Muscle layer of duodenum (tissue), 2 donors: ENCODE results near the gene DKK3.

ENCODE experiments used
- H3K27ac ChIP-seq: one replicate; pipeline ENCODE4 v1.7.0; 2013; ENCODE audit warnings: mild to moderate bottlenecking, low read length
- H3K27me3 ChIP-seq: one replicate; pipeline ENCODE4 v1.7.0; 2013; ENCODE audit warnings: low read depth, mild to moderate bottlenecking, control low read depth, low read length
- H3K36me3 ChIP-seq, 2 donors: one replicate each; pipeline ENCODE4 v1.7.0; 2013; ENCODE audit warnings: low read length in 2 of 2, control low read depth in 1 of 2, mild to moderate bottlenecking in 1 of 2; ENCODE audit not compliant: insufficient read depth in 2 of 2, control insufficient read depth in 1 of 2
- H3K4me1 ChIP-seq, 2 donors: one replicate each; pipeline ENCODE4 v1.7.0; 2013; ENCODE audit warnings: low read length in 2 of 2, mild to moderate bottlenecking in 2 of 2, control low read depth in 1 of 2, moderate library complexity in 1 of 2; ENCODE audit not compliant: insufficient read depth in 2 of 2, control insufficient read depth in 1 of 2
- H3K4me3 ChIP-seq, 2 donors: one replicate each; pipeline ENCODE4 v1.7.0; 2013; ENCODE audit warnings: low read length in 2 of 2, low read depth in 1 of 2, mild to moderate bottlenecking in 1 of 2
- H3K9me3 ChIP-seq, 2 donors: one replicate each; pipeline ENCODE4 v1.7.0; 2013; ENCODE audit warnings: low read length in 2 of 2, control low read depth in 1 of 2, mild to moderate bottlenecking in 1 of 2; ENCODE audit not compliant: control insufficient read depth in 1 of 2
- donor health status: healthy.

DKK3 gene

GRCh38 chr11:11944444-11944843 is 64.0 kb downstream of the DKK3 start:
- H3K27ac ChIP-seq: no peak overlapping the region
- H3K4me3 ChIP-seq: no peak overlapping the region
- H3K27me3 ChIP-seq: no peaks in the 10 kb centered on the region
- peaks cover 27 to 53% of the 10 kb centered on the region in 2 donors for H3K36me3 ChIP-seq
- no peaks in the 10 kb centered on the region for H3K4me1 ChIP-seq
- H3K9me3 ChIP-seq: no peaks in the 10 kb centered on the region

GRCh38 chr11:11942668-11943067 is 65.8 kb downstream of the DKK3 start:
- no peaks in the 10 kb centered on the region for H3K4me1 ChIP-seq
- no peak overlapping the region for H3K27ac ChIP-seq
- no peak overlapping the region for H3K4me3 ChIP-seq
- H3K27me3 ChIP-seq: no peaks in the 10 kb centered on the region
- H3K9me3 ChIP-seq: no peaks in the 10 kb centered on the region
- H3K36me3 ChIP-seq: peaks cover 35 to 55% of the 10 kb centered on the region in 2 donors

- no peaks in the 10 kb centered on the region for H3K9me3 ChIP-seq
- no peaks in the 10 kb centered on the region for H3K4me1 ChIP-seq
- H3K27me3 ChIP-seq: no peaks in the 10 kb centered on the region
- peaks cover 37 to 57% of the 10 kb centered on the region in 2 donors for H3K36me3 ChIP-seq
- H3K27ac ChIP-seq: no peak overlapping the region
- H3K4me3 ChIP-seq: no peak overlapping the region
These were observed 67.9 kb downstream of the DKK3 start for GRCh38 chr11:11940551-11940950.

GRCh38 chr11:11937957-11938356 is 70.5 kb downstream of the DKK3 start:
- Histone ChIP-seq H3K36me3 (peaks cover 46 to 50% of the 10 kb centered on the region in 2 donors), H3K27ac (no peak overlapping the region), H3K4me1 (no peaks in the 10 kb centered on the region), H3K27me3 (no peaks in the 10 kb centered on the region), H3K4me3 (no peak overlapping the region), H3K9me3 (no peaks in the 10 kb centered on the region)

GRCh38 chr11:11937433-11937832 is 71.0 kb downstream of the DKK3 start:
- no peaks in the 10 kb centered on the region for H3K4me1 ChIP-seq
- no peaks in the 10 kb centered on the region for H3K9me3 ChIP-seq
- no peaks in the 10 kb centered on the region for H3K27me3 ChIP-seq
- peaks cover 43 to 48% of the 10 kb centered on the region in 2 donors for H3K36me3 ChIP-seq
- no peak overlapping the region for H3K4me3 ChIP-seq
- no peak overlapping the region for H3K27ac ChIP-seq

GRCh38 chr11:11935536-11935935 is 72.9 kb downstream of the DKK3 start:
- Histone ChIP-seq H3K9me3 (no peaks in the 10 kb centered on the region), H3K27ac (no peak overlapping the region), H3K36me3 (peaks cover 37 to 45% of the 10 kb centered on the region in 2 donors), H3K27me3 (no peaks in the 10 kb centered on the region), H3K4me3 (no peak overlapping the region), H3K4me1 (no peaks in the 10 kb centered on the region)

- H3K36me3 ChIP-seq: peaks cover 27 to 28% of the 10 kb centered on the region in 2 donors
- no peak overlapping the region for H3K27ac ChIP-seq
- H3K4me3 ChIP-seq: no peak overlapping the region
- no peaks in the 10 kb centered on the region for H3K9me3 ChIP-seq
- no peaks in the 10 kb centered on the region for H3K27me3 ChIP-seq
- H3K4me1 ChIP-seq: no peaks in the 10 kb centered on the region
These were observed 76.9 kb downstream of the DKK3 start for GRCh38 chr11:11931461-11932055.

GRCh38 chr11:11929920-11930319 is 78.5 kb downstream of the DKK3 start:
- Histone ChIP-seq H3K4me1 (no peaks in the 10 kb centered on the region), H3K4me3 (no peak overlapping the region), H3K9me3 (no peaks in the 10 kb centered on the region), H3K27me3 (no peaks in the 10 kb centered on the region), H3K36me3 (peaks cover 21 to 26% of the 10 kb centered on the region in 2 donors), H3K27ac (no peak overlapping the region)

- Histone ChIP-seq H3K27me3 (no peaks in the 10 kb centered on the region), H3K4me1 (no peaks in the 10 kb centered on the region), H3K4me3 (no peak overlapping the region), H3K9me3 (no peaks in the 10 kb centered on the region), H3K27ac (no peak overlapping the region), H3K36me3 (peaks cover 0 to 6% of the 10 kb centered on the region in 2 donors)
These were observed 84.6 kb downstream of the DKK3 start for GRCh38 chr11:11923828-11924227.

GRCh38 chr11:11916981-11917399 is 91.4 kb downstream of the DKK3 start:
- H3K4me1 ChIP-seq: peaks cover 0 to 5% of the 10 kb centered on the region in 2 donors

GRCh38 chr11:11915625-11916024 is 92.8 kb downstream of the DKK3 start:
- H3K36me3 ChIP-seq: peaks cover 0 to 7% of the 10 kb centered on the region in 2 donors
- H3K27me3 ChIP-seq: no peaks in the 10 kb centered on the region
- peaks cover 0 to 5% of the 10 kb centered on the region in 2 donors for H3K4me1 ChIP-seq
- H3K4me3 ChIP-seq: no peak overlapping the region
- no peaks in the 10 kb centered on the region for H3K9me3 ChIP-seq
- H3K27ac ChIP-seq: no peak overlapping the region

More at GRCh38 chr11:11916981-11917399, 91.4 kb downstream of the DKK3 start:
- no peak overlapping the region for H3K27ac ChIP-seq
- H3K27me3 ChIP-seq: no peaks in the 10 kb centered on the region
- H3K4me3 ChIP-seq: no peak overlapping the region
- H3K36me3 ChIP-seq: no peaks in the 10 kb centered on the region
- H3K9me3 ChIP-seq: no peaks in the 10 kb centered on the region

- no peak overlapping the region for H3K27ac ChIP-seq
- H3K36me3 ChIP-seq: peaks cover 0 to 13% of the 10 kb centered on the region in 2 donors
- H3K9me3 ChIP-seq: no peaks in the 10 kb centered on the region
- H3K4me3 ChIP-seq: no peak overlapping the region
- H3K4me1 ChIP-seq: peaks cover 0 to 5% of the 10 kb centered on the region in 2 donors
- H3K27me3 ChIP-seq: no peaks in the 10 kb centered on the region
These were observed 95.0 kb downstream of the DKK3 start for GRCh38 chr11:11913395-11913794.
